Measurements from ENCODE around the gene RAP1A. TPM values are rescaled to one million over a fixed set of nuclear protein-coding genes. Genes with fewer than 3 reads are reported as not detected.

The RAP1A gene
- total RNA-seq, 3 donors from 2014 or later, result 169 to 182 (median 171) TPM

DNA sequence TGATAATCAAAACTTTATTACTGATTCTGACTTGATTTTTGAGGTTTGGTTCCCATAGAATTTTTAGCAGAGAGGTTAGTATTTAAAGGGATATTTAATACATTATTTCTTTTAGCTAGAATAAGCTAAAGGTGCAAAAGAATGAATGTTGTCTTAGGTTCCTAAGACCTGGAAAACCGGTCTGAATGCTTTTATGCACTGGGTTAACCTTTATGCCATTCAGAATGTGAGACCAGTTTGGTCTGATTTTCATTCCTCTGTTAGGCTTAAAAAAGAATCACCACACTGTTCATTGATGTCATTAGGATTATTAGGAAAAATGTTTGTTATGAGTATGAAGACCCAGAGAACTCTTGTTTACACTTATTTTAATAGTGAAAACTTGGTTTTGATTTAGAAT, 30.1 kb downstream of the RAP1A start:
- Mint-ChIP-seq H3K4me3 (no peak overlapping the region), H3K27me3 (ENCODE audit: low read depth) (no peaks in the 10 kb centered on the region), H3K36me3 (ENCODE audit: insufficient read depth) (peaks cover 23% of the 10 kb centered on the region), H3K9me3 (no peaks in the 10 kb centered on the region), H3K4me1 (ENCODE audit: low read depth) (peaks cover 73% of the 10 kb centered on the region)
- ATAC-seq (no peak), DNase-seq (no peak)

DNA sequence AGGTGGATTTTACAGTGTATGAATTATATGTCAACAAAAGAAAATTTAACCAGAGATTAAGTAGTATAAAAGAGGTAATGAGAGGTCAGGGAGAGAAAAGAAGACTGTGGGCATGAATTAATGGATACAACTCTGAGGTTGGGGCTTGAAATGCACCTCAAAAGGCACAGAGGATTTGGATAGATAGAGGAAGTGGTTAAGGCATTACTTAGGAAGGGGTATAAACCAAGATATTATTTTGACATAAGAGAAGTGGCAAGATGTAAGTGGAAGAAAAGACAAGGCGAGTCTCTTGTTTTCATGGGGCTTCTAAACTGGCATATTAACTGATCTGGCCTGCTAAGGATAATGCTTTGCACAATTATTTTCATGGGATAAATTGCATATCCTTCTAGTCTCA, 34.1 kb downstream of the RAP1A start:
- Mint-ChIP-seq H3K9me3 (no peaks in the 10 kb centered on the region), H3K36me3 (ENCODE audit: insufficient read depth) (peaks cover 18% of the 10 kb centered on the region), H3K4me1 (ENCODE audit: low read depth) (peaks cover 61% of the 10 kb centered on the region), H3K27me3 (ENCODE audit: low read depth) (no peaks in the 10 kb centered on the region), H3K4me3 (peak overlapping the region; percentile 0)
- ATAC-seq (no peak), DNase-seq (no peak)

GRCh38 chr1:111654839-111655238, 35.2 kb downstream of the RAP1A start:
- no peaks in the 10 kb centered on the region for H3K27me3 Mint-ChIP-seq (ENCODE audit: low read depth)
- H3K4me1 Mint-ChIP-seq (ENCODE audit: low read depth), result peaks cover 53% of the 10 kb centered on the region
- no peak for DNase-seq
- H3K36me3 Mint-ChIP-seq (ENCODE audit: insufficient read depth), result peaks cover 13% of the 10 kb centered on the region
- H3K4me3 Mint-ChIP-seq, result peak overlapping the region; percentile 46
- no peaks in the 10 kb centered on the region for H3K9me3 Mint-ChIP-seq
- ATAC-seq, result peak; percentile 67 to 77

DNA sequence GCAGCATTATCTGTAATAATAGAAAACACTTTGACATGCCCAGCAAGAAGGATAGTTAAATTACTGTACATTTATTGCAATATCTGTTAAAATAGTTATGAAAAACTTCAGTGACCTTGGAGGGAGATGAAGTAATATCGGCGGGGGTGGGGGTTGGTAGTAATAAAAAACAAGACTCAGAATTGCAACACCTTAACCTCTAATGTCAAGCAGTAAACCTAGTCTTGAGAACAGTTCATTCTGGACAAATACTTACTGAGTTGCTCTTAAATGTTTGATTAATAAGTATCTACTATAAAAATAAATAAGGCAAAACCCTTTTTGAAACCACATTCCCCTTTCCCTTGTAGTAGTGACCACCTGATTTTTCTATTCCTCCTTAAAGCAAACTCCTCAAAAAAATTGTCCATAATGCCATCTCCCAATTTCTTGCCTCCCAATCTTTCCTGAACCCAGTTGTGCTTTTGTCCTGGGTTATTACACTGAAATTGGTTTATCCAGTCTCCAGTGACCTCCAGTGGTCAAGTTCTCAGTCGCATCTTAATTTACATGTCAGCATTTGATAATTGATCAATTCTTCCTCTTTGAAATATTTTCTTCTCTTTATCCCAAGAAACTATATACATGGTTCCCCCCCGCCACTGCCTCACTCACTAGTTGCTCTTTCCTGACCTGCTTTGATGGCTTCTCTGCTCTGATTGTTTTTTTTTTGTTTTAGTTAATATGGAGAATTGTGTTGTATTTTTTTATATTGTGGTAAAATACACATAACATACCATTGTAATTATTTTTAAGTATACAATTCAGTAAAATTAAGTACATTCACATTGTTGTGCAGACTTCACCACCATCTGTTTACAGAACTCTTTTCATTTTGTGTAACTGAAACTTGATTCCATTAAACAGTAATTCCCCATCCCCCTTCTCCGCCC, 36.8 kb downstream of the RAP1A start:
- Mint-ChIP-seq H3K27me3 (ENCODE audit: low read depth) (no peaks in the 10 kb centered on the region), H3K4me3 (no peak overlapping the region), H3K36me3 (ENCODE audit: insufficient read depth) (peaks cover 8% of the 10 kb centered on the region), H3K4me1 (ENCODE audit: low read depth) (peaks cover 45% of the 10 kb centered on the region), H3K9me3 (no peaks in the 10 kb centered on the region)
- ATAC-seq (no peak), DNase-seq (no peak)

DNA sequence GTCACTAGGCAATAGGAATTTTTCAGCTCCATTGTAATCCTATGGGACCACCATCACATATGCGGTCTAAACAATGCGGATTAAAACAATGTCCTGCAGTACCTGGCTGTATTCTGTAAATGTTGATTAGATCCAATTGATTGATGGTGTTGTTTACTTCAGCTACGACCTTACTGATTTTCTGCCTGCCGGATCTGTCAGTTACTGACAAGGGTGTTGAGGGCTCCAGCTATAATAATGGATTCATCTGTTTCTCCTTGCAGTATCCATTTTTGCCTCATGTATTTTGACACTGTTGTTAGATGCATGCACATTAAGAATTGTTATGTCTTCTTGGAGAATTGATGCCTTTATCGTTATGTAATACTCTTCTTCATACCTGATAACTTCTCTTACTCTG, 39.0 kb downstream of the RAP1A start:
- no peak for DNase-seq
- H3K36me3 Mint-ChIP-seq (ENCODE audit: insufficient read depth), result peaks cover 13% of the 10 kb centered on the region
- H3K4me3 Mint-ChIP-seq, result no peak overlapping the region
- H3K27me3 Mint-ChIP-seq (ENCODE audit: low read depth), result no peaks in the 10 kb centered on the region
- H3K4me1 Mint-ChIP-seq (ENCODE audit: low read depth), result peaks cover 50% of the 10 kb centered on the region
- no peak for ATAC-seq
- H3K9me3 Mint-ChIP-seq, result no peaks in the 10 kb centered on the region

- no peak overlapping the region for H3K4me3 Mint-ChIP-seq
- H3K4me1 Mint-ChIP-seq (ENCODE audit: low read depth), result peaks cover 52% of the 10 kb centered on the region
- peaks cover 17% of the 10 kb centered on the region for H3K36me3 Mint-ChIP-seq (ENCODE audit: insufficient read depth)
- H3K27me3 Mint-ChIP-seq (ENCODE audit: low read depth), result no peaks in the 10 kb centered on the region
- no peak for ATAC-seq
- H3K9me3 Mint-ChIP-seq, result no peaks in the 10 kb centered on the region
- no peak for DNase-seq
Measured at GRCh38 chr1:111660204-111661150, 40.9 kb downstream of the RAP1A start.

GRCh38 chr1:111664652-111665051, 45.1 kb downstream of the RAP1A start:
- no peaks in the 10 kb centered on the region for H3K27me3 Mint-ChIP-seq (ENCODE audit: low read depth)

GRCh38 chr1:111665497-111665896, 45.9 kb downstream of the RAP1A start:
- ATAC-seq, result no peak
- Mint-ChIP-seq H3K4me1 (ENCODE audit: low read depth) (peaks cover 67% of the 10 kb centered on the region), H3K9me3 (no peaks in the 10 kb centered on the region), H3K36me3 (ENCODE audit: insufficient read depth) (peaks cover 23% of the 10 kb centered on the region), H3K27me3 (ENCODE audit: low read depth) (no peaks in the 10 kb centered on the region), H3K4me3 (no peak overlapping the region)
- DNase-seq, result no peak

More at GRCh38 chr1:111664652-111665051, 45.1 kb downstream of the RAP1A start:
- ATAC-seq (no peak), DNase-seq (no peak)
- no peaks in the 10 kb centered on the region for H3K9me3 Mint-ChIP-seq
- peaks cover 58% of the 10 kb centered on the region for H3K4me1 Mint-ChIP-seq (ENCODE audit: low read depth)
- peaks cover 23% of the 10 kb centered on the region for H3K36me3 Mint-ChIP-seq (ENCODE audit: insufficient read depth)
- H3K4me3 Mint-ChIP-seq, result peak overlapping the region; percentile 33

- Mint-ChIP-seq H3K27me3 (ENCODE audit: low read depth) (no peaks in the 10 kb centered on the region), H3K9me3 (no peaks in the 10 kb centered on the region), H3K4me1 (ENCODE audit: low read depth) (peaks cover 80% of the 10 kb centered on the region), H3K4me3 (no peak overlapping the region), H3K36me3 (ENCODE audit: insufficient read depth) (peaks cover 23% of the 10 kb centered on the region)
- DNase-seq, result no peak
- no peak for ATAC-seq
Measured at GRCh38 chr1:111666828-111667227, 47.2 kb downstream of the RAP1A start.

- DNase-seq (no peak), ATAC-seq (no peak)
- Mint-ChIP-seq H3K4me3 (no peak overlapping the region), H3K36me3 (ENCODE audit: insufficient read depth) (peaks cover 27% of the 10 kb centered on the region), H3K9me3 (no peaks in the 10 kb centered on the region), H3K27me3 (ENCODE audit: low read depth) (no peaks in the 10 kb centered on the region), H3K4me1 (ENCODE audit: low read depth) (peaks cover 81% of the 10 kb centered on the region)
Measured at GRCh38 chr1:111669268-111669667, 49.7 kb downstream of the RAP1A start.

DNA sequence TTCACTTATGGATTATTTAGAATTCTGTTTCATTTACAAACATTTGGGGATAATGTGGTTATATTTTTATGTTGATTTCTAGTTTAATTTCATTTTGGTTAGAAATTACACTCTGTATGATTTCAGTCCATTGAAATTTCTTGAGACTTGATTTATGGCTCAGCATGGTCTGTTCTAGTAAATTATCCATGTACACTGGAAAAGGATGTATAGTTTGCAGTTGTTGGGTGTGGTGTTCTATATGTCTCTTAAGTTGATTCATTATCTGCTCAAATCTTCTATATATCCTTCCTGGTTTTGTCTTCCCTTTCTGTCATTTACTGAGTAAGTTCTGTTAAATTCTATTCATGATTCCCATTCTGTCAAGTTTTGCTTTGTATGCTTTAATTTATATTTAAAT, 52.3 kb downstream of the RAP1A start:
- Mint-ChIP-seq H3K9me3 (peaks cover 5% of the 10 kb centered on the region), H3K4me1 (ENCODE audit: low read depth) (peaks cover 70% of the 10 kb centered on the region), H3K27me3 (ENCODE audit: low read depth) (no peaks in the 10 kb centered on the region), H3K4me3 (no peak overlapping the region), H3K36me3 (ENCODE audit: insufficient read depth) (peaks cover 38% of the 10 kb centered on the region)
- DNase-seq (no peak), ATAC-seq (no peak)

DNA sequence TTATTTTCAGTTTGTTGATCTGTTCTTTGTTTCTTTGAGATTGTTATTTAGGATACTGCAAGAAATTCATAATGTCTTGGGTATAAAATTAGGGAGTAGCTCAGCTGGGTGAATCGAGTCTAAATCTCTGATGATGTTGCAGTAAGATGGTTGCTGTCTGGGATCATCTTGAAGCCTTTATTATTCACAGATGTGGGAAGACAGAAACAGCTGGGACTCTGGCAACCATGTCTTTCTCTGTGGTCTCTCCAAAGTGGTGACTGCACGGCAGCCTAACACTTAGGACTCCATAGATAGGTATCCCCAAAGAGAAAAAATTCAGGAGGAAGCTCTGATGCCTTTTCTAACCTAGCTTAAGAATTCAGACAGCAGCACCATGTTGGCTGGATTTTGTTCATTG, 52.7 kb downstream of the RAP1A start:
- H3K27me3 Mint-ChIP-seq (ENCODE audit: low read depth), result no peaks in the 10 kb centered on the region
- H3K9me3 Mint-ChIP-seq, result peaks cover 5% of the 10 kb centered on the region
- peaks cover 39% of the 10 kb centered on the region for H3K36me3 Mint-ChIP-seq (ENCODE audit: insufficient read depth)
- no peak for ATAC-seq
- peaks cover 70% of the 10 kb centered on the region for H3K4me1 Mint-ChIP-seq (ENCODE audit: low read depth)
- H3K4me3 Mint-ChIP-seq, result no peak overlapping the region
- no peak for DNase-seq

DNA sequence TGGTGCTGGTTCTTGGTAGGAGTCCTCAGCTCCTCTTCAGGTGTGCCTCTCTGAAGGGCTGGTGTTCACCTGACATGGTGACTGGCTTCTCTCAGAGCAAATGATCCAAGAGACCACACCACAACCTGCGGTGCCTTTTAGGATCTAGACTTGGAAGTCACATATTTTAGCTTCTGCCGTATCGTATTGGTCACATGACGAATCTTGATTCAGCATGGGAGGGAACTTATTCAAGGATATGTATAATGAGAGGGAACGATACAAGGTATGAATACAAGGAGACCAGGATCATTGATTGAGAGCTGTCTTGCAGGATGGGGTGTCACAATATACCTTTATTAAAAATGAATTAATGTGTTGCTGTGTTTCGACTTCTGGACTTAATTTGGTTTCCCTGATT, 58.0 kb downstream of the RAP1A start:
- Mint-ChIP-seq H3K9me3 (peaks cover 11% of the 10 kb centered on the region), H3K27me3 (ENCODE audit: low read depth) (no peaks in the 10 kb centered on the region), H3K4me3 (no peak overlapping the region), H3K4me1 (ENCODE audit: low read depth) (peaks cover 40% of the 10 kb centered on the region), H3K36me3 (ENCODE audit: insufficient read depth) (peaks cover 67% of the 10 kb centered on the region)
- ATAC-seq (no peak), DNase-seq (no peak)

DNA sequence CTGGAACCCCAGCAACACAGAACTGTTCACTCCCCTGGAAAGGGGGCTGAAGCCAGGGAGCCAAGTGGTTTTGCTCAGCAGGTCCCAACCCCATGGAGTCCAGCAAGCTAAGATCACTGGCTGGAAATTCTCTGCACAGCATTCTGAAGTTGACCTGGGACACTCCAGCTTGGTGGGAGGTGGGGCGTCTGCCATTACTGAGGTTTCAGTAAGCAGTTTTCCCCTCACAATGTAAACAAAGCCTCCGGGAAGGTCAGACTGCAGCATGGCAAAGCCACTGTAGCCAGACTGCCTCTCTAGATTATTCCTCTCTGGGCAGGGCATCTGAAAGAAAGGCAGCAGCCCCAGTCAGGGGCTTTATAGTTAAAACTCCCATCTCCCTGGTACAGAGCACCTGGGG, 60.0 kb downstream of the RAP1A start:
- Mint-ChIP-seq H3K4me1 (ENCODE audit: low read depth) (peaks cover 36% of the 10 kb centered on the region), H3K36me3 (ENCODE audit: insufficient read depth) (peaks cover 65% of the 10 kb centered on the region), H3K4me3 (no peak overlapping the region), H3K9me3 (peaks cover 27% of the 10 kb centered on the region), H3K27me3 (ENCODE audit: low read depth) (no peaks in the 10 kb centered on the region)
- no peak for ATAC-seq
- DNase-seq, result no peak
